Liver (tissue), 9 donors: ENCODE measurements around the gene PMM2. TPM values are rescaled to one million over a fixed set of nuclear protein-coding genes. Genes with fewer than 3 reads are reported as not detected.

Source experiments
- DNase-seq: peaks from one replicate; pipeline ENCODE4 v3.0.0-alpha.2; 2017; ENCODE audit warnings: low spot score
- H3K27ac ChIP-seq, 2 donors: one replicate each; pipeline ENCODE4 v1.7.0; 2013; ENCODE audit warnings: inconsistent platforms in 2 of 2, low read length in 2 of 2, control low read depth in 1 of 2, low read depth in 1 of 2, mild to moderate bottlenecking in 1 of 2
- H3K27me3 ChIP-seq, 4 donors: one replicate each; pipeline versions ENCODE4 v1.6.1 to v1.7.0; 2013; ENCODE audit warnings: low read length in 3 of 4, inconsistent platforms in 1 of 4, mild to moderate bottlenecking in 1 of 4, moderate library complexity in 1 of 4; ENCODE audit not compliant: control insufficient read depth in 4 of 4, insufficient read depth in 4 of 4
- H3K36me3 ChIP-seq, 4 donors: one replicate each; pipeline versions ENCODE4 v1.6.1 to v1.7.0; 2013; ENCODE audit warnings: low read length in 3 of 4, mild to moderate bottlenecking in 3 of 4, low read depth in 1 of 4, moderate library complexity in 1 of 4; ENCODE audit not compliant: control insufficient read depth in 4 of 4, insufficient read depth in 3 of 4
- H3K4me1 ChIP-seq, 4 donors: one replicate each; pipeline versions ENCODE4 v1.6.1 to v1.7.0; 2013; ENCODE audit warnings: low read length in 3 of 4, mild to moderate bottlenecking in 3 of 4, moderate library complexity in 1 of 4; ENCODE audit not compliant: control insufficient read depth in 4 of 4, insufficient read depth in 4 of 4
- H3K4me3 ChIP-seq, 3 donors: one replicate each; pipeline versions ENCODE4 v1.6.1 to v1.7.0; 2013; ENCODE audit warnings: low read length in 3 of 3, control low read depth in 1 of 3, low read depth in 1 of 3, mild to moderate bottlenecking in 1 of 3
- H3K9ac ChIP-seq, 2 donors: one replicate each; pipeline ENCODE4 v1.7.0; 2013; ENCODE audit warnings: low read length in 2 of 2, mild to moderate bottlenecking in 2 of 2, moderate library complexity in 2 of 2, control low read depth in 1 of 2, low read depth in 1 of 2
- H3K9me3 ChIP-seq, 4 donors: one replicate each; pipeline versions ENCODE4 v1.6.1 to v1.7.0; 2013; ENCODE audit warnings: low read length in 3 of 4; ENCODE audit not compliant: control insufficient read depth in 4 of 4
- ATF3 ChIP-seq: IDR thresholded peaks from 2 replicates; pipeline ENCODE4 v1.6.1; 2016; ENCODE audit warnings: antibody characterized with exemption
- CTCF ChIP-seq: fragments of 150-350 bp; IDR thresholded peaks from 2 replicates; pipeline ENCODE4 v1.5.1; 2017; ENCODE audit warnings: improper control_type of control experiment, low read depth, low read length; ENCODE audit not compliant: missing input control
- EGR1 ChIP-seq, 2 donors: IDR thresholded peaks; 2 replicates each; pipeline ENCODE4 v1.6.1; 2016 to 2018; ENCODE audit warnings: antibody characterized with exemption in 2 of 2, low read depth in 2 of 2
- FOXA2 ChIP-seq: IDR thresholded peaks from 2 replicates; pipeline ENCODE4 v1.6.1; 2016; ENCODE audit warnings: antibody characterized with exemption
- GABPA ChIP-seq, 2 donors: IDR thresholded peaks in 1 of 2; conservative IDR thresholded peaks in 1 of 2; 2 replicates each; pipeline ENCODE4 v1.6.1; 2016; ENCODE audit warnings: antibody characterized with exemption in 2 of 2, mild to moderate bottlenecking in 1 of 2, moderate library complexity in 1 of 2
- HNF4A ChIP-seq, 2 donors: conservative IDR thresholded peaks; 2 replicates each; pipeline ENCODE4 v1.6.1; 2016; ENCODE audit warnings: antibody characterized with exemption in 2 of 2, mild to moderate bottlenecking in 2 of 2
- HNF4G ChIP-seq: IDR thresholded peaks from 2 replicates; pipeline ENCODE4 v1.6.1; 2016; ENCODE audit warnings: antibody characterized with exemption
- MAX ChIP-seq: IDR thresholded peaks from 2 replicates; pipeline ENCODE4 v1.6.1; 2016; ENCODE audit warnings: antibody characterized with exemption
- NR2F2 ChIP-seq: IDR thresholded peaks from 2 replicates; pipeline ENCODE4 v1.6.1; 2016; ENCODE audit warnings: antibody characterized with exemption
- RAD21 ChIP-seq, 2 donors: IDR thresholded peaks; 2 replicates each; pipeline ENCODE4 v1.6.1; 2016; ENCODE audit warnings: antibody characterized with exemption in 2 of 2, mild to moderate bottlenecking in 2 of 2
- REST ChIP-seq: IDR thresholded peaks from 2 replicates; pipeline ENCODE4 v1.6.1; 2016; ENCODE audit warnings: antibody characterized with exemption, mild to moderate bottlenecking
- ZBTB33 ChIP-seq: IDR thresholded peaks from 2 replicates; pipeline ENCODE4 v1.6.1; 2016; ENCODE audit warnings: antibody characterized with exemption
- WGBS: extraction: QIAGEN DNeasy Blood & Tissue Kit; methylation state at CpG from one replicate; pipeline ENCODE4 v1.1.7; 2013; 5-methylcytosine and 5-hydroxymethylcytosine counted together
- polyA plus RNA-seq, 2 donors: library from polyadenylated mRNA; stranded (reverse) in 1 of 2; unstranded in 1 of 2; fragments of 200-250 nt in 1 of 2; fragments of >200 nt in 1 of 2; fragmentation: Nextera tagmentation in 1 of 2; extraction: Ambion mirVana in 1 of 2; gene quantifications; one replicate each; pipeline versions ENCODE4 v1.2.1 to v1.2.3, GENCODE V29; 2013 to 2015
- total RNA-seq, 2 donors: library from RNA; depleted of rRNA; stranded (reverse); fragments of >200 nt; gene quantifications; one replicate each; pipeline ENCODE4 v1.2.3, GENCODE V29; 2014
- donor health status: healthy.
- donor health status: healthy.
- donor health status: healthy.
- donor health status: healthy.
- donor health status: healthy.

PMM2 gene
- total and polyA plus RNA-seq, 4 donors = 6.8 to 38.9 (median 30.0) TPM

GRCh38 chr16:8847145-8847544 lies 49.5 kb downstream of the PMM2 start:
- WGBS = 93% methylated on average over 13 of the region's 13 CpGs
- peaks cover 5 to 22% (median 8%) of the 10 kb centered on the region in 4 donors for H3K36me3 ChIP-seq
- DNase-seq = no peak

More at GRCh38 chr16:8847145-8847544, 49.5 kb downstream of the PMM2 start:
- H3K9ac ChIP-seq = no peak overlapping the region
- H3K4me3 ChIP-seq = no peak overlapping the region
- TF ChIP-seq REST (no peak), MAX (no peak), HNF4G (no peak), RAD21 (IDR thresholded peaks at IDR 0.05) (no peak), GABPA (IDR thresholded peaks at IDR 0.05 in 1 of 2, conservative IDR thresholded peaks at IDR 0.05 in 1 of 2) (no peak), ATF3 (no peak), ZBTB33 (no peak), NR2F2 (no peak), EGR1 (IDR thresholded peaks at IDR 0.05; ENCODE audit: low read depth in 2 of 2) (no peak), CTCF (no peak), HNF4A (conservative IDR thresholded peaks at IDR 0.05) (no peak), FOXA2 (no peak)
- no peak overlapping the region for H3K27ac ChIP-seq
- H3K27me3 ChIP-seq = no peaks in the 10 kb centered on the region
- peaks cover 14 to 21% (median 20%) of the 10 kb centered on the region in 4 donors for H3K4me1 ChIP-seq
- H3K9me3 ChIP-seq = no peaks in the 10 kb centered on the region
